ENCODE results near the gene KCNAB1. TPM values are rescaled to one million over a fixed set of nuclear protein-coding genes. Genes with fewer than 3 reads are reported as not detected.

Gene KCNAB1
- total RNA-seq, 3 donors from 2014 or later = 0.65 to 13.5 (median 1.2) TPM

DNA sequence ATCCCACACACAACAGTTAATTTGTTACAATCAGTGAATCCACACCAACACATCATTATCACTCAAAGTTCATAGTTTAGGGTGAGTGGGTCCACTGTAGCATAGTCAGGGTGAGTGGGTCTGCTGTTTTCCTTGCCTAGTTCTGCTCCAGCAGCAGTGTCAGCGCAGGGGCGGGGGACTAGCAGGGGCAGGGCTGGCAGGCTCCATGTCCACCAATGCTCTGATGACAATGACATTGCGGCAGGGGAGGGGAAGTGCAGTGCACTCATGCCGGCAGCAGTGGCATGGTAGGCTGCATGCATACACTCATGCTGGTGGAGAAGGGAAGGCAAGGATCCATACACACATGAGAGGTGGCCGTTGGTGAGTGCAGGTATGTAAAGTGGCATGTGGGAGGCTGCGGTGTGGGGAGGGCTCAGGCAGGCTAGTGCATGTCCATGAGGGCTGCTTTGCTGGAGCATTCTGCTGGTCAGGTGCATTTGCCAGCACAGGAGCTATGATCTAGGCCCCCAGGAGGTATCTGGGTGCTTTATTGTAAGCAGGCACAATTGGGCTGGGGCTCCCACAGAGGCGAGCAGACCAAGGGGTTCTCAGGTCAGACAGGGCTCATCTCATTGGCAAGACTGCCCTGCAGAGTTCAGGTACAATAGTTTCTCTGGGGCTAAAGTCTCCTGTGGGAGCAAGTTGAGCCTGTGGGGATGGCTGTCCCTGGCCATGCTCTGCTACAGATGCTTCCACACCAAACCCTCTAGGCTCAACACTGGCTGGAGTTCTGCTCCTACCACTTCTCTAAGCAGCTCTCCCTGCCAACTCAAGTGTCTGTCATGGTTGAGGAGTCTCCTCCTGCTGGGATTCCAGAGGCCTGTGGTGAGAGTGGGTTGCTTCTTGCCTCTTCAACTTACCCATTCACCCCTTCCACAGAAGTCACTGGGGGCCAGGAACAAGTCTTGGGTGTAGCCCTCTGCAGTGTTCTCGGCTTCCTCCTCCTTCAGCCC lies 81.3 kb downstream of the KCNAB1 start:
- Histone ChIP-seq H3K9me3 (no peaks in the 10 kb centered on the region), H3K4me3 (no peak overlapping the region), H3K4me1 (ENCODE audit: low read depth) (no peaks in the 10 kb centered on the region), H3K36me3 (ENCODE audit: low read depth) (no peaks in the 10 kb centered on the region)
- no peak for TF ChIP-seq CTCF (IDR thresholded peaks at IDR 0.05)
- intact Hi-C loops (cut with DNase I, micrococcal nuclease) = no loop called here
- no peak for ATAC-seq
- DNase-seq = no peak

DNA sequence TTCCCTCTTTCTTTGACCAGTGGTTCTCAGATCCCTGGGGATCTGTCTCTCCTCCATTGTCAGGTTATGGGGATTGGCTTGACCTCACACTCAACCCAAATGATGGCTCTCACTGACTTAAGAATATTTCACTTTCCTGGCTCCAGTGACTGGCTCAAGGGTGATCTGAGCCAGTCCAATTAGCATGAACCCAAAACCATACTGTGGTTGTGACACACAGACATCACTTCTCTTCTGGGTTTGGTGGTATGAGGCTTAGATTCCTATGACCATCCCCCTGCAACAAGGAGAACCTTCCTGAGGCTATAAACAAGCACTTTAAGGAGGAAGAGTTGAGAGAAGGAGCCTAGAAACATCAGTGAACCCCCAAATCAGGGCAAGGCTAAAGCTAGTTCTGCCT lies 85.8 kb downstream of the KCNAB1 start:
- Histone ChIP-seq H3K9me3 (no peaks in the 10 kb centered on the region), H3K4me3 (no peak overlapping the region), H3K4me1 (ENCODE audit: low read depth) (no peaks in the 10 kb centered on the region), H3K36me3 (ENCODE audit: low read depth) (no peaks in the 10 kb centered on the region)
- ATAC-seq = no peak
- no peak for DNase-seq
- intact Hi-C loops (cut with DNase I, micrococcal nuclease) = no loop called here
- TF ChIP-seq CTCF (IDR thresholded peaks at IDR 0.05) = no peak

GRCh38 chr3:156207802-156208685 lies 87.7 kb downstream of the KCNAB1 start:
- Histone ChIP-seq H3K9me3 (no peaks in the 10 kb centered on the region), H3K4me1 (ENCODE audit: low read depth) (no peaks in the 10 kb centered on the region), H3K4me3 (no peak overlapping the region), H3K36me3 (ENCODE audit: low read depth) (no peaks in the 10 kb centered on the region)
- DNase-seq (no peak), ATAC-seq (no peak)
- intact Hi-C loops (cut with DNase I, micrococcal nuclease) = no loop called here
- TF ChIP-seq CTCF (IDR thresholded peaks at IDR 0.05) = no peak

DNA sequence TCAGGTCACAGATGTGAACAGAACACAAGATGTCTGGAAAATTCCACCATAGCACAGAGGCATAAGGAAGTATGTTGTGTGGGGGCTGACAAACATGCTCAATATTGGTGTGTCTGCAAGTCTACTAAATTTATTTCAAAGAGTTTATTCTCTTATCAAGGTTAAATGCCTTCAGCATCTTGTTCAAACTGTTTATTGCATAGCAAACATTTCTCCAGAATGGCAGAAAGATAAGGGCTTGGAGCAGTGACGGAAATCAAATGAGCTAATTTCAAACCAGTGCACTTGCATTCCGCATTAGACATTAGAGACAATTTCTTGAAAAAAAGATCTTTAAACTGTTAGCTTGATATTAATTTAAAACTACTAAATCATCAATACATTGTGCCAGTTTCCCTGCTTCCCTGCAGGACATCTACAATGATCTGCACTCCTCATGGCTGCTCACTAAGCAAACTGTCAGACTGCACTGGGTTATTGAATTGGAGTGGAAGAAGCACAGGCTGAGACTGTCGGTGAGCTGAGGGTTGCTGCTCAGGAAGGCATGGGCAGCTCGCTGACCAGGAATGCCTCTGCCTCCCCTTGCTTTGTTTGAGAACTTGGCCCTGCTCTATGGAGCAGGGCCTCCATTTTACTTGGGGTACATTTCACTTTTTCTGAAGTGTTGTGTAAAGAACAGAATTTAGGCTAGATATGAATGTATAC lies 89.4 kb downstream of the KCNAB1 start:
- TF ChIP-seq CTCF (IDR thresholded peaks at IDR 0.05) = no peak
- H3K9me3 ChIP-seq = no peaks in the 10 kb centered on the region
- intact Hi-C loops (cut with DNase I, micrococcal nuclease) = no loop called here
- no peak for DNase-seq
- ATAC-seq = peak; percentile 43
- H3K4me1 ChIP-seq (ENCODE audit: low read depth) = no peaks in the 10 kb centered on the region
- no peak overlapping the region for H3K4me3 ChIP-seq
- H3K36me3 ChIP-seq (ENCODE audit: low read depth) = no peaks in the 10 kb centered on the region

DNA sequence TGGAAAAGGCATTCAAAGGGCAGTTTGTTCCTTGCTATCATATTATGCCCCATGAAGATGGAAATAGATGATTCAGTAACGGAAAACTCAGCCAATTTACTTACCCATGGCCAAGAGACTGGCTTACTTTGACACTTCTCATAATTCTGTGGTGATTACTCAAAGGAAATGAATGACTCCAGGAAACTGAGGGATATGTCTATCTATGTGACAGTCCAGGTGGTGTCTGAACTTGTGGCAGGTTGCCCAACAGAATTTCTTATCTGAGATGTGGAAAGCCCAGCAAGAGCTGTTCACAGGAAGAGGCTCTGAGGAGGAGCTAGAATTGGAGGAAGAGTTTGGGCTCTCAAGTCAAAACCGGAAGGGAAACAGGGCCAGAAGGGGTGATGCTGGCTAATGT lies 91.2 kb downstream of the KCNAB1 start:
- Histone ChIP-seq H3K36me3 (ENCODE audit: low read depth) (no peaks in the 10 kb centered on the region), H3K9me3 (no peaks in the 10 kb centered on the region), H3K4me3 (no peak overlapping the region), H3K4me1 (ENCODE audit: low read depth) (no peaks in the 10 kb centered on the region)
- ATAC-seq = peak; percentile 16
- no peak for DNase-seq
- no peak for TF ChIP-seq CTCF (IDR thresholded peaks at IDR 0.05)
- intact Hi-C loops (cut with DNase I, micrococcal nuclease) = no loop called here

All from mucosa of descending colon (tissue), 3 donors.